Right cardiac atrium (tissue), 5 donors: ENCODE results near the gene CHI3L2. TPM values are rescaled to one million over a fixed set of nuclear protein-coding genes. Genes with fewer than 3 reads are reported as not detected.

Experiments used
- ATAC-seq, 2 donors: fragments of 200-7000 bp; cut with Tn5 transposase; one replicate each; pipeline versions ENCODE4 v1.8.0 to v1.9.1; 2020; ENCODE audit warnings: moderate library complexity in 2 of 2, mild to moderate bottlenecking in 1 of 2
- DNase-seq, 3 donors: peaks; one replicate each; pipeline ENCODE4 v3.0.0-alpha.2; 2020
- H3K27ac ChIP-seq: one replicate; pipeline ENCODE4 v1.5.1; 2013; ENCODE audit warnings: mild to moderate bottlenecking, low read length, control low read depth, moderate library complexity
- H3K27me3 ChIP-seq: one replicate; pipeline ENCODE4 v1.6.1; 2013; ENCODE audit not compliant: control insufficient read depth, insufficient read depth
- H3K4me1 ChIP-seq: one replicate; pipeline ENCODE4 v1.6.1; 2013; ENCODE audit warnings: low read length; ENCODE audit not compliant: control insufficient read depth, insufficient read depth
- H3K4me3 ChIP-seq: one replicate; pipeline ENCODE4 v1.5.1; 2013; ENCODE audit warnings: low read length, control low read depth
- H3K9me3 ChIP-seq: one replicate; pipeline ENCODE4 v1.6.1; 2013; ENCODE audit warnings: low read length; ENCODE audit not compliant: control insufficient read depth
- WGBS: extraction: QIAGEN DNeasy Blood & Tissue Kit; methylation state at CpG from one replicate; pipeline ENCODE4 v1.1.7; 2013; 5-methylcytosine and 5-hydroxymethylcytosine counted together
- intact Hi-C, 4 donors: fragments of 100-400 bp; cut with DNase I; formaldehyde crosslinking; loops; one replicate each; pipeline versions ENCODE4 v1.11.0 to v1.14.0; 2022 to 2023
- polyA plus RNA-seq: library from polyadenylated mRNA; stranded (reverse); fragments of 200-250 nt; gene quantifications from one replicate; pipeline ENCODE4 v1.2.3, GENCODE V29; 2013
- total RNA-seq, 4 donors: library from RNA; stranded (reverse); fragmentation: NEBNext Ultra II Directional; extraction: Animal tissue kit (Norgen Biotek cat#: 25700); gene quantifications; one replicate each; pipeline ENCODE4 v1.2.1, GENCODE V29; 2021
- donor health status: healthy with polysubstance abuse.
- donor health status: DM: no; HTN: yes; CAD: no.
- donor health status: DM: no; HTN: no; CAD: no.
- donor health status: DM: no; HTN: yes; CAD: no; lungs with severe emphysema.
- donor health status: DM: yes; HTN: yes; CAD: no.

Gene CHI3L2
- total and polyA plus RNA-seq, 5 donors: 1.2 to 20.7 (median 10.7) TPM

DNA sequence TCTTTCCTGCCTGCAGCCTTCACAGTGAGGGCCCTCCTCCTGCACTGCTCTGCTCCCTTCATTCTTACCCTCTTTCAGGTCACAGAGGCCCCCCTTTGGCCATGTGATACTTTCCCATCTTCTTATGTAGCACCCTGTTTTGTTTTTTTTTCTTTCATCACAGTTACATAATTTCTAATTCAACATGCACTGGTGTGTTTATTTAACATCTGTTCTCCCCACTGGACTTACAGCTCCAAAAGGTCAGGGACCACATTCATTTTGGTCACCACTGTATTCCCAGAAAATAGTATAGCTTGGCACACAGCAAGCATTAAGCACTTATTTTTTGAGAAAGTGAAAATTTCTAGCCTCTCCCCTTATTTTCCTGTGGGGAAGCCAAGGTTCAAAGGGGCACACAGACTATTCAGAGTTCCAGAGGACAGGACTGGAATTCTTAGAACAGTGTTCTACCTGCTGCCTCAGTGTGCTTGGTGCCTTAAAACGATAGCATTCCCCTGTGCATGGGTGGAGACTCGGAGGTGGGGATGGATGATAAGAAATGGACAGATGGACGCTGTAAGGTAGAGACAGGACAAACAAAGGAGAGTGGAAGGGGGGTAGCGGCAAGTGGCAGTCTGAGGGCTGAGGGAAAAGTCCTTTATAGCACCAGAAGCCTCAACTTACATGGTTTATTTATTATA is 32.4 kb upstream of the CHI3L2 start:
- intact Hi-C loops: no loop called here
- H3K4me3 ChIP-seq: no peak overlapping the region
- 84% methylated on average over 4 of the region's 4 CpGs for WGBS
- no peaks in the 10 kb centered on the region for H3K27me3 ChIP-seq
- DNase-seq (no peak), ATAC-seq (no peak)
- H3K27ac ChIP-seq: no peak overlapping the region
- H3K9me3 ChIP-seq: no peaks in the 10 kb centered on the region
- H3K4me1 ChIP-seq: peaks cover 4% of the 10 kb centered on the region

DNA sequence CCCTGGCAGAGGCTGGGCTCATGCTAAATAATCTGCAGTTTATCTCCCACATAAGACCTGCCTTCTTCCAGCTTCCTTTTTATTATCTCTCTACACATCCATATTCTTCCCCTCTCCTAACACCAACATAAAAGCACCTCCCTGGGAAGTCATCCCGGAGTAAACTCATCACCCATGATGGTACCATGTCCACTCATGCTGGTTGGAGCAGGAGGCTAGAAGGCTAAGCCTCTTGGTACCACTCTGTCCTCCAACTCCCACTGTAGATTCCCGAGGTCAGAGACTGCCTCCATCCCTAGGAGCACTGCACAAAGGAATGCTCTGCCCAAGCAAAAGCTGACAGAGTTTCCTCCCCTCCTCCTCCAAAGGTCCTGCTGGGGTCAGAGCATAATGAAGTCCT is 31.3 kb upstream of the CHI3L2 start:
- DNase-seq: no peak
- Histone ChIP-seq H3K9me3 (no peaks in the 10 kb centered on the region), H3K27me3 (no peaks in the 10 kb centered on the region), H3K4me3 (no peak overlapping the region), H3K4me1 (peaks cover 4% of the 10 kb centered on the region), H3K27ac (no peak overlapping the region)
- ATAC-seq: no peak
- intact Hi-C loops: no loop called here
- 81% methylated on average over 2 of the region's 2 CpGs for WGBS

DNA sequence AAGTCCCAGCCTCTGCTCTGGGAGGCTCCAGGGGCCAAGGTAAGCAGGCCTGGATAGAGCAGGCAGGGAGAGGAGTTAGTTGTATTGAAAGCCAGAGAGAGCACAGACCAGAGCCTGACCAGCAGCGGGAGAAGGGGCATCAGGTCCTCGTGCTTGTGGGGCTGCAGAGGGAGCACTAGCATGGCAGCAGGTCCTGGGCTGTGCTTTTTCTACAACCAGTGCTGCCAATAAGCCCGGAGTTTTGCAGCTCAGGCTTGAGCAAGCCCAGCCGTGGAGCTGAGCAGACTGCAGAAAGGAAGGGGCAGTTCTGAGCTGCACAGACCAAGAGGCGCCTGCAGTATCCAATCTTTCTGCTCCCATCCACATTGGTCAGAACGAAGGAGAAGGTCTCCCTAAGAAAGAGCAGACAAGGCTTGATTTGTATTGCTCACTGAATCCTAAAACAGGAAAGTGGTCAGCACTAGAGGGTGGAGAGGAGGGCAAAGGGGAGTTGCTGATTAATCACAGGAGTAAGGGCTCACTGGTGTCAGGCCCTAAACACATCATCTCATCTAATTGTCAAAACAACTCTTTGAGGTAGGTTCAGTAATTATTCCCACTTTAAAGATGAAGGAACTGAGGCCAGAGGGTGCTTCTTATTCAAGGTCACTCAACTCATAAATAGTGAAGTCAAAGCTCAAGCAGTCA is 29.8 kb upstream of the CHI3L2 start:
- DNase-seq (peak in 1 of 3 donors; percentile 52), ATAC-seq (no peak)
- intact Hi-C loops: no loop called here
- Histone ChIP-seq H3K27me3 (no peaks in the 10 kb centered on the region), H3K27ac (no peak overlapping the region), H3K9me3 (no peaks in the 10 kb centered on the region), H3K4me3 (no peak overlapping the region), H3K4me1 (peaks cover 4% of the 10 kb centered on the region)
- WGBS: 69% methylated on average over 6 of the region's 6 CpGs

DNA sequence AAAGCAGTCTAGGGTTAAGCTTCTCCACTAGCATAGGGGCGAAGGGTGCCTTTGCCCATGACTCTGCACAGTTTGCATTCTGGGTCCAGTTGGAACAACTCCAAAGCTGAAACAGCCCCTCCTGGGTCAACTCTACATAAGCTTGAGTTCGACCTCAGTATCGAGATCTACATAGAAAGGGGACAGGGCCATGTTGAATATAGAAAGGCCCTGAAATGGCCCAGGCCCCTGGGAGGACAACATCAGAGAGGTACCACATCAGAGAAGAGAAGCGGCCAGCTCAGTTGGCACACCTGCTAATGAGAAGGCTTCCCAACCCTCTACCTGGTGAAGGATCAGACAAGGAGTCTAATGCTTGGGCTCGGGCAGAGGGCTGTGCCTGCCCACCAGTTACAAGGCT is 28.7 kb upstream of the CHI3L2 start:
- H3K27ac ChIP-seq: no peak overlapping the region
- intact Hi-C loops: no loop called here
- H3K9me3 ChIP-seq: no peaks in the 10 kb centered on the region
- ATAC-seq (no peak), DNase-seq (no peak)
- no peak overlapping the region for H3K4me3 ChIP-seq
- no peaks in the 10 kb centered on the region for H3K27me3 ChIP-seq
- WGBS: 93% methylated on average over 5 of the region's 5 CpGs
- H3K4me1 ChIP-seq: peaks cover 3% of the 10 kb centered on the region

DNA sequence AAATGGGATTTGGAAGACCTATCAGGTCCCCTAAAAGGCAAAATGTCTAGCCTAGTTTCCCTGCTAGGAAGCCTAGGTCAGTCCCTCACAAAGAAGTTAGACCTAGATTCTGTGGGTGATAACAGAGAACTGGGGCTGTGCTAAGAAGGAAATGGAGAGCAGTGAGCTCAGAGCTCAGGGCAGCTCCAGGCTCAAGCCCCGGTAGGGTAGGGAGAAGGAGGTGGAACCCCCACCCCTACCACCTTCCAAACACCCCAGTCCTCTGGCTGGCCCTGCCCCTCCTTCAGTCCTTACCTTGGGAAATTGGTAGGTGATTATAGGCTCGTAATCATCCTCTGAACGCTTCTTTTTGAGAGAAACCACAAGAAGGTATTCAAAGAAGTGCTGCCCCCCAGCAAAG is 28.2 kb upstream of the CHI3L2 start:
- Histone ChIP-seq H3K27ac (no peak overlapping the region), H3K9me3 (no peaks in the 10 kb centered on the region), H3K27me3 (no peaks in the 10 kb centered on the region), H3K4me3 (no peak overlapping the region), H3K4me1 (peaks cover under 1% of the 10 kb centered on the region)
- ATAC-seq (no peak), DNase-seq (no peak)
- 90% methylated on average over 3 of the region's 3 CpGs for WGBS
- intact Hi-C loops: no loop called here

DNA sequence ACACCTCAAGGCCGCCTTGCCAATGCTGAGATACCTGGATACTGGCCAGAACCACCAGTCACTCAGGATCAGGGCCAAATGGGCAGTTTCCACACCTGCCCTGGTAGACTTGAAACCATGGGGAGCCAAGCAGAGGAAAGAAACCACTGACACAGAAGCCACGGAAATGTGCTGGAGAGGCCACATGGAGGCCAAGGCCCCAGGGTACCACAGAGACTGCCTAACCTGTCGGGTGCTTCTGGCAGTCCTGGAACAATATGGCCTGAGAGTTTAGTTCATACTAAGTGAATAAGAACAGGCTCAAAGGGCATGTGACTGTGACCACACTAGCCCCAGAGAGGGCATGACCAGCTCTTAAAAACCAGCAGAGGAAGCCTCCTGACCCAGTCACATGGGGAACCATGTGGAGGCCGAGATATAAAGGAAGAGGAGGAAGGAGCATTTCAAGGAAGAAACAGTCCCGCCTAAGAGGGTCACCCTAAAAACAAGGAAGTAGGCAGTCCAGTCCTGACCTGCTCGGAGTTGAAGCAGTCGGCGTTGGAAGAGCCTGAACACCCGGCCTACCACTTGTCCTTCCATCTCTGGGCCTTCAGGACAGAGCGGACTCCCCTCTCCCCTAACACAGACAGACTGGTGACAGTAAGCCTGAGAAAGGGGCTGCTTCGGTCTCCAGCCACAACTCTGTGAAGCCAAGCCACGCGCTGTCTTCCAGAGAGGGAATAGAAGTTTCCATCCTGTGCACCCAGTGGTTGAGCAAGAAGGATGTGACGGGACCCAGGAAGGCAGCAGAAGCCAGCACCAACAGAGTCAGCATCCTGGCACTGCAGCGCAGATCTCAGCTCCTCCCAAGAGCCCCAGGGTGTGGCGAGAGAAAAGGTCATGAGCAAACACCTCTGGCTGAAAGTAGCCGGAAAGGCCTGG is 27.4 kb upstream of the CHI3L2 start, which contains the start of gene DENND2D:
Gene DENND2D (minus strand): TSS at position 766 of the 921 bp plus-strand sequence. CDS start 187 bp downstream, at position 579.
- 81% methylated on average over 17 of the region's 17 CpGs for WGBS
- Histone ChIP-seq H3K4me3 (no peak within 1 kb of the TSS), H3K4me1 (no peaks in the 10 kb centered on the region), H3K9me3 (no peaks in the 10 kb centered on the region), H3K27ac (peak within 1 kb of the TSS; percentile 49), H3K27me3 (no peaks in the 10 kb centered on the region)
- ATAC-seq (peak; percentile 23 to 33), DNase-seq (peak; percentile 59 to 75 (median 65))
- intact Hi-C loops: no loop called here

DNA sequence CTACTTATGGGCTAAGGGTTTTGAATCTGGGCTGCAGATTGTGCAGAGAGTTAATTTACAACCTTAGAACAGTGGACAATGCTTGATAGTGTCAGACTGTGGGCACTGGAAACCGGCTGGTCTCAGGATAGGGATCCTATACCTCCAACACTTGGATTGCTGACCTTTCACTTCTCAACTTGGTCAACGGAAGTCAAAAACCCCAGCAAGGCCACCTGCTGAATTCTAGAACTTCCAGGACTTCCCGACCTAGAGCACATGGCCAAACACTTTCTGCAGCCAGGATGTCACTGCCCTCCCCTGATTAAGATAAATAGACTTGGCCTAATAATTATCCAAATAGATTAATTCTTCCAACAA is 26.7 kb upstream of the CHI3L2 start:
- WGBS: 65% methylated on average over 3 of the region's 3 CpGs
- Histone ChIP-seq H3K27ac (peak overlapping the region; percentile 49), H3K27me3 (no peaks in the 10 kb centered on the region), H3K4me3 (no peak overlapping the region), H3K4me1 (no peaks in the 10 kb centered on the region), H3K9me3 (no peaks in the 10 kb centered on the region)
- intact Hi-C loops: no loop called here
- ATAC-seq: no peak
- DNase-seq: no peak

DNA sequence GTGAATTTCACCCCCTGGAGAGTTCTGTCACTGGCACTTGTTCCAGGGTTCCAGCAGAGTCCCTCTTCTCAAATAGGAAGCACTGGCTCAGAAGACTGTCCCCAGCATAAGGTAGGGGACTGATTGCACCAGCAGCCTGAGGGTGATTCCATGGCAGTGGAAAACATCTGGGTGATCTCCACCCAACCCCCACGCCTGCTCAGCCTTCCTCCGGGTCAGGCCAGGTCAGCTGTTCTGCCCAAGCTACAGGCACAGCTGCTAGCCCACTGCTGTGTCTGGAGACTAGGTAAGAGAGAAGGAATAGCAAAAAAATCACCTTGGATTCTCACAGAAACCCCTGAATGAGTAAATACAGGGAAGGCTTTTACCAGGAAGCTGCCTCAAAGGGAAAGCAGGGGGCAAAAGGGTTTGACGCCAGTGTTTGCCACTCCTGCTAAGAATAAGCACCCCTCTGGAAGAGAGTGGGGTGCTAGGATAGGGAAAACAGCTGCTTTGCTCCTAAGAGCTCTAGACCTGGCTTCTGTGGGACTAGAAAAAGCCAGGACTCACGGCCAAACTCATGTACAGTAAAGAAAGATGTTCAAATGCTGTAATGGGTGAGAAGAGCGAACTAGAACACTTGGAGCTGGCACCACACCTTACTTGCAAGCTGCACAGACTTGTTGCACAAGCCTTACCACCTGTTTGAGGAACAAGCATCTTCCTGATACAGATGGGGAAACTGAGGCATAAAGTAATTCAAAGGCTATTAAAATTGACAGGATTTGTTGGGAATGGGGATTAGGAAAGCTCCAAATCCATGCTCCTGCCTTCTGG is 26.0 kb upstream of the CHI3L2 start:
- H3K9me3 ChIP-seq: no peaks in the 10 kb centered on the region
- no peaks in the 10 kb centered on the region for H3K27me3 ChIP-seq
- no peaks in the 10 kb centered on the region for H3K4me1 ChIP-seq
- 77% methylated on average over 5 of the region's 5 CpGs for WGBS
- ATAC-seq (no peak), DNase-seq (peak in 1 of 3 donors; percentile 62)
- H3K4me3 ChIP-seq: no peak overlapping the region
- intact Hi-C loops: no loop called here
- H3K27ac ChIP-seq: no peak overlapping the region

DNA sequence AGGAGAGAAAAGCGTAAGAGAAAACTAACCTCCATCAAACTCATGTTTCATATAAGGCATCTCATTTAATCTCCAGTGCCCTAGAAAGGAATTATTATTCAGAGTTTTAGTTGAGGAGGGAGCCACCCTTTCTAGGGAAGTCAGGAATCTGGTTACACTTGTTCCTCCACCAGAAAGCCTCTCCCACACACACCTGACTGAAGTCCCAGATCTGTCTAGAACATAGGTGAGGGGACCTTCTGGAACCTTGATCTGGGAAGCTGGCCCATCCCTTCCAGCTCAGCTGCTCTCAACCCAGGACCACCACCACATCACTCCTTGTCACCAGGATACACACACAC is 25.2 kb upstream of the CHI3L2 start:
- H3K4me1 ChIP-seq: no peaks in the 10 kb centered on the region
- ATAC-seq: no peak
- H3K9me3 ChIP-seq: no peaks in the 10 kb centered on the region
- no peak overlapping the region for H3K4me3 ChIP-seq
- DNase-seq: no peak
- H3K27ac ChIP-seq: peak overlapping the region; percentile 20
- H3K27me3 ChIP-seq: no peaks in the 10 kb centered on the region
- intact Hi-C loops: no loop called here
- WGBS: 91% methylated on average over 1 of the region's 1 CpG

DNA sequence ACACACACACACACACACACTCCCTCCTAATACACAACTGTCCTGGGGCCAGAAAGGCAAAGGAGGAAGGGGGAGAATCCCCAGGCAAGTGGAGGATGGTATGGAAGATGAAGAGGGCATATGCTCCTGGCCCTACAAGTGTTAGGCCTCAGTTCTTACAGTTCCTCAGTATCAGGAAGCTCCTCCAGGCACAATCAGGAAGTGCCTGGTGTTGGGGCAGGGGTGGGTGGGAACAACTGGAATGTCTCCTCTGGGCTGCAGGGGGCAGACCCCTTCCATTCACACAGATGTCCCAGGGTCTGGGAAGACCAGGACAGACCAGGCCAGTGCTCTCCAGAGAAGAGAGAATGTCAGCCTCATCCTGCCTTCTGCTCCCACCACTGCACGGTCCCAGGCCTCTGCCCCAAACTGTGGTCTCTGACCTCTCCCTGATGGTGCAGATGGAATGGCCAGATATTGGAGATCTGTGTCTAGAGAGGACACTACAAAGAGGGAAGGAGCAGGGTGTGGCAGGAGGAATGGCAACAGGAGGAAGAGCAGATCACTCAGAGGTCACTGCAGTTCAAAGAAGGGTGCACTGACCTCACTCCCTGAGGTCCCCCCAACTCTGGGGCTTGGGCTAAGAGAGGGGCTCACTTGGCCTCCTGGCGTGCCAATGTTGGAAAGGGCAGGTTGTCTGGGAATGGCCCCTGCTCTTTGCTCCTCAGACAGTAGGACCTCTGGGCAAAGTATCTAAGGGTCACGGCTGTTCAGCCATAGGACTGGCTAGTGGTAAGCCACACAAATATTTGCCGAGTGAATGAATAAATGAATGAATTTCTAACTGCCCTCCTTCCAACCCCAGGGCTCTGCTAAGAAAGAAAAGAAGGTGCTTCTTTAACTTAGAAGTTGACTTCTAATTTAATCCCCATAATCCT is 24.5 kb upstream of the CHI3L2 start:
- Histone ChIP-seq H3K27ac (peak overlapping the region; percentile 20), H3K4me3 (no peak overlapping the region), H3K4me1 (no peaks in the 10 kb centered on the region), H3K27me3 (no peaks in the 10 kb centered on the region), H3K9me3 (no peaks in the 10 kb centered on the region)
- WGBS: 80% methylated on average over 4 of the region's 4 CpGs
- ATAC-seq (no peak), DNase-seq (no peak)
- intact Hi-C loops: no loop called here
